ENCODE data around the gene GPHN. TPM values are rescaled to one million over a fixed set of nuclear protein-coding genes. Genes with fewer than 3 reads are reported as not detected.

The GPHN gene
- total and polyA plus RNA-seq, 2 of the 4 experiments (the other 2 are of a cell fraction), result 8.0 to 8.1 TPM

DNA sequence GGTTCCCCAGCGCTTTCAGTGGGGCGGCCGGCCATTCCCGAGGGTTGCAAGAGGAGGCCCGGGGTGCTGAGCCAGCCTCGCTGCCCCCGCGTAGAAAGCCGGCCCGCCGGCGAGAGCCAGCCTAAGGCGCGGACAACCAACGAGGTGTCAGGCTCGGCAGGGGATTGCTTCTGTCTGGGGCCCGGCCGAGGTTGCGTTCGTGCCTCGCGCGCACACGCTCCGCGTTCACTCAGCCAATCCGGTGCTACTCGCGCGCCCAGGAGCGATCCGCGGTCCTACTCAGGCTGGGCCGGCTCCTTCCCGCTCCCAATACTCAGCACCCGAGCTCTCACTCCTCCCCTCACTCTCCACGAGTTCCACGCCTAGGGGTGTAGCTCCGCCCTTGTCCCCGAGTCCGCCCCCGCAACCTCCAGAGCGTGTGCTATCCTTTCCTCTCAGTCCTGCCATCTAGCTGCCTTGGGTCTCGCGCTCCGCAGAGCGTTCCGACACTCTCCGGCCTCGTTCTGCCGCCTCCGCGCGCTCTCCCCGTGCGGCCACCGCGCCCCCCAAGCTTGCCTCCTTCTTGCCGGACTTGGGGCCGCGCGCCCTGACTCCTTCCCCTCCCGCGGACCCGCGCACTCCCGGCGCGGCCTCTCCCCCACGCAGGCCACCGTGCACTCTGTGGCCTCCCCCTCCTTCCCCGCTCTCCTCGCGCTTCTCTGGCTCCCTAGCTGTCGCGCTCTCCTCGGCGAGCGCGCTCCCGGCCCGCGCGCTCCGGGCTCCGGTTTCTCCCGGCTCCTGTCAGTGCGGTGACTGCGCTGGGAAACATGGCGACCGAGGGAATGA, at the start of gene GPHN (continued):
- peak; percentile 30; the same call in 1 of the 2 replicates for TF ChIP-seq CEBPB (IDR thresholded peaks at IDR 0.05; ENCODE audit: low read depth, low read length)
- peak; percentile 79; the same call in 1 of the 2 replicates for TF ChIP-seq MXI1 (IDR thresholded peaks at IDR 0.05; ENCODE audit: borderline replicate concordance, low read depth, low read length)
- no peak for TF ChIP-seq SMC3 (IDR thresholded peaks at IDR 0.05; ENCODE audit: low read depth, low read length)
- no peak for TF ChIP-seq MAFK (IDR thresholded peaks at IDR 0.05; ENCODE audit: low read depth, low read length)
- TF ChIP-seq BHLHE40 (IDR thresholded peaks at IDR 0.05; ENCODE audit: low read depth, low read length), result no peak

DNA sequence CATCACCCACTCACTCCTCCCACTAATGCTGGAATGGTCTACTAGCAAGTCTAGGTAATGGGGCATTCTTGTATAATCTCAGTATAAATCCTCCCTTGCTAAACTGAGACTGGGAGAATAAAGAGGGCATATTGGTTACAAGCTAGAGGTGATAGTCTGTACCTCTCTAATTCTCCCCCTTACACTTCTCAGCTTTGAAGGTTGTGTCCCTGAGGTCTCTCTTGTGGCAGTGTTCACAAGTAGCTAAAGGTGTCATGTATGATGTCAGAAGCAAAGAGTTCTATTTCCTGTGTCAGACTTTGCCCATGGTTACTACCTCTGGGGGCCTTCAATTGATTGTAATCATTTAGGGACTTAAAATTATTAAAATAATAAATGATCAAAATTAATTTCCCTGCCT, 48.3 kb upstream of the GPHN start:
- ChIA-PET CTCF (interaction anchor here (0.6 to 0.7 kb wide), 2 partner anchors 10 to 392 kb away, joined by 3 to 4 read pairs; no protein-coding TSS in a partner anchor), POLR2A (ENCODE audit: unreplicated experiment) (no interaction called here)
- H2BK15ac ChIP-seq (ENCODE audit: low read depth, low read length), result no peak overlapping the region

More for the DNA sequence above, 48.3 kb upstream of the GPHN start:
- H2BK20ac ChIP-seq (ENCODE audit: low read depth, low read length), result no peak overlapping the region
- no peak overlapping the region for H4K91ac ChIP-seq (ENCODE audit: insufficient read depth, low read depth, low read length)
- H3K18ac ChIP-seq (ENCODE audit: low read depth, low read length), result no peak overlapping the region
- no peak overlapping the region for H3K27ac ChIP-seq (ENCODE audit: insufficient read depth, low read length)
- H3K4me3 ChIP-seq (ENCODE audit: insufficient read depth, low read depth, low read length), result no peak overlapping the region
- H4K8ac ChIP-seq (ENCODE audit: low read depth in 2 of 2, low read length in 2 of 2), result no peak overlapping the region
- H3K4me2 ChIP-seq (ENCODE audit: low read depth, low read length), result no peak overlapping the region
- no peak overlapping the region for H3K56ac ChIP-seq (ENCODE audit: extremely low read depth, insufficient read depth, low read length)
- no peak overlapping the region for H2BK5ac ChIP-seq (ENCODE audit: low read depth, low read length, poor library complexity, severe bottlenecking)
- H2AK5ac ChIP-seq (ENCODE audit: low read depth, low read length), result no peak overlapping the region
- H3K27me3 ChIP-seq (ENCODE audit: control insufficient read depth, insufficient read depth, low read length), result no peaks in the 10 kb centered on the region
- DNase-seq, result no peak
- H3K9ac ChIP-seq (ENCODE audit: low read depth, low read length), result no peak overlapping the region
- no TSS peak for BruUV-seq (replicated peaks)
- H3K4me1 ChIP-seq (ENCODE audit: control insufficient read depth, insufficient read depth, low read length), result no peaks in the 10 kb centered on the region
- no peak overlapping the region for H4K5ac ChIP-seq (ENCODE audit: low read depth, low read length)
- H3K23ac ChIP-seq (ENCODE audit: low read depth, low read length), result no peak overlapping the region
- ATAC-seq (ENCODE audit: low read depth), result no peak
- dilution Hi-C loops (cut with HindIII; ENCODE audit: low sequenced_read_pairs, unreplicated experiment), result no loop called here
- H3K4ac ChIP-seq (ENCODE audit: low read depth, low read length), result no peak overlapping the region
- H3K14ac ChIP-seq (replicated peaks; ENCODE audit: low read depth, low read length), result no peak overlapping the region
- intact Hi-C loops (cut with micrococcal nuclease), result no loop called here
- H3K79me1 ChIP-seq (ENCODE audit: low read depth in 1 of 2, low read length in 2 of 2), result no peaks in the 10 kb centered on the region
- H2AK9ac ChIP-seq (replicated peaks; ENCODE audit: low read depth, low read length, poor library complexity), result no peak overlapping the region
- no peak for TF ChIP-seq MAZ (IDR thresholded peaks at IDR 0.05; ENCODE audit: borderline replicate concordance, low read depth, low read length)
- no peak for TF ChIP-seq BHLHE40 (IDR thresholded peaks at IDR 0.05; ENCODE audit: low read depth, low read length)
- no peak for TF ChIP-seq FOS (IDR thresholded peaks at IDR 0.05; ENCODE audit: low read depth, low read length)
- no peak for TF ChIP-seq CEBPB (IDR thresholded peaks at IDR 0.05; ENCODE audit: low read depth, low read length)
- TF ChIP-seq NFE2L2 (IDR thresholded peaks at IDR 0.05; ENCODE audit: low read depth, low read length), result no peak
- TF ChIP-seq, protein P1, sequence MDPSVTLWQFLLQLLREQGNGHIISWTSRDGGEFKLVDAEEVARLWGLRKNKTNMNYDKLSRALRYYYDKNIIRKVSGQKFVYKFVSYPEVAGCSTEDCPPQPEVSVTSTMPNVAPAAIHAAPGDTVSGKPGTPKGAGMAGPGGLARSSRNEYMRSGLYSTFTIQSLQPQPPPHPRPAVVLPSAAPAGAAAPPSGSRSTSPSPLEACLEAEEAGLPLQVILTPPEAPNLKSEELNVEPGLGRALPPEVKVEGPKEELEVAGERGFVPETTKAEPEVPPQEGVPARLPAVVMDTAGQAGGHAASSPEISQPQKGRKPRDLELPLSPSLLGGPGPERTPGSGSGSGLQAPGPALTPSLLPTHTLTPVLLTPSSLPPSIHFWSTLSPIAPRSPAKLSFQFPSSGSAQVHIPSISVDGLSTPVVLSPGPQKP (IDR thresholded peaks at IDR 0.05; ENCODE audit: borderline replicate concordance, low read depth, low read length), result no peak
- TF ChIP-seq MXI1 (IDR thresholded peaks at IDR 0.05; ENCODE audit: borderline replicate concordance, low read depth, low read length), result no peak
- TF ChIP-seq, protein P2, sequence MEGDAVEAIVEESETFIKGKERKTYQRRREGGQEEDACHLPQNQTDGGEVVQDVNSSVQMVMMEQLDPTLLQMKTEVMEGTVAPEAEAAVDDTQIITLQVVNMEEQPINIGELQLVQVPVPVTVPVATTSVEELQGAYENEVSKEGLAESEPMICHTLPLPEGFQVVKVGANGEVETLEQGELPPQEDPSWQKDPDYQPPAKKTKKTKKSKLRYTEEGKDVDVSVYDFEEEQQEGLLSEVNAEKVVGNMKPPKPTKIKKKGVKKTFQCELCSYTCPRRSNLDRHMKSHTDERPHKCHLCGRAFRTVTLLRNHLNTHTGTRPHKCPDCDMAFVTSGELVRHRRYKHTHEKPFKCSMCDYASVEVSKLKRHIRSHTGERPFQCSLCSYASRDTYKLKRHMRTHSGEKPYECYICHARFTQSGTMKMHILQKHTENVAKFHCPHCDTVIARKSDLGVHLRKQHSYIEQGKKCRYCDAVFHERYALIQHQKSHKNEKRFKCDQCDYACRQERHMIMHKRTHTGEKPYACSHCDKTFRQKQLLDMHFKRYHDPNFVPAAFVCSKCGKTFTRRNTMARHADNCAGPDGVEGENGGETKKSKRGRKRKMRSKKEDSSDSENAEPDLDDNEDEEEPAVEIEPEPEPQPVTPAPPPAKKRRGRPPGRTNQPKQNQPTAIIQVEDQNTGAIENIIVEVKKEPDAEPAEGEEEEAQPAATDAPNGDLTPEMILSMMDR (conservative IDR thresholded peaks at IDR 0.05; ENCODE audit: low read depth, low read length), result no peak
- no peak for TF ChIP-seq RAD21 (IDR thresholded peaks at IDR 0.05; ENCODE audit: low read length)
- no peak for TF ChIP-seq POLR2A (IDR thresholded peaks at IDR 0.05; ENCODE audit: low read depth, low read length)
- no peaks in the 10 kb centered on the region; the same call in 1 of the 2 replicates for H3K9me3 ChIP-seq (ENCODE audit: control insufficient read depth, insufficient read depth, low read length)
- H3K36me3 ChIP-seq (ENCODE audit: control insufficient read depth, insufficient read depth, low read length), result no peaks in the 10 kb centered on the region
- H2AFZ ChIP-seq (replicated peaks; ENCODE audit: low read length, poor library complexity), result no peak overlapping the region
- H3K9me1 ChIP-seq (ENCODE audit: insufficient read depth, low read length), result no peaks in the 10 kb centered on the region
- H2BK120ac ChIP-seq (ENCODE audit: low read depth, low read length), result no peak overlapping the region
- H4K20me1 ChIP-seq (ENCODE audit: insufficient read depth, low read length), result no peaks in the 10 kb centered on the region
- in situ Hi-C loops (cut with MboI; ENCODE audit: low sequenced_read_pairs), result no loop called here
